H4 (cell line): ENCODE measurements around the gene VWA1. TPM values are rescaled to one million over a fixed set of nuclear protein-coding genes. Genes with fewer than 3 reads are reported as not detected.
A peak's percentile ranks its signal among the peaks of the same experiment; 100 is the strongest.
"Not testable (repeated sequence)": the region's sequence is repeated elsewhere in the genome, so short reads cannot be mapped to it uniquely, and the experiment has no call there.

Experiments
- DNase-seq: peaks from one replicate; pipeline ENCODE4 v3.0.0-alpha.2; 2015; ENCODE audit warnings: low spot score
- total RNA-seq: library from RNA; depleted of rRNA; stranded (reverse); fragments of >200 nt; shearing (Covaris generic); gene quantifications from 2 replicates; pipeline ENCODE4 v1.2.3, GENCODE V29; 2014

The VWA1 gene
- total RNA-seq, 1 experiment from 2014 or later = 0.04 TPM

GRCh38 chr1:1403653-1404052 lies 31.8 kb upstream of the VWA1 start:
- no peak for DNase-seq

- no peak for DNase-seq
These were observed 29.2 kb upstream of the VWA1 start for GRCh38 chr1:1406101-1406820.

- DNase-seq = peak; percentile 93
These were observed 28.5 kb upstream of the VWA1 start, which contains the start of gene MRPL20 for GRCh38 chr1:1406821-1407635. Gene MRPL20, minus strand, starts transcription at chr1:1407293. Its CDS starts 76 bp downstream, at chr1:1407217.

- DNase-seq = no peak
These were observed 27.7 kb upstream of the VWA1 start for GRCh38 chr1:1407636-1408318.

GRCh38 chr1:1410238-1410637 lies 25.3 kb upstream of the VWA1 start:
- DNase-seq = not testable (repeated sequence)

GRCh38 chr1:1411626-1412025 lies 23.9 kb upstream of the VWA1 start:
- no peak for DNase-seq

GRCh38 chr1:1412311-1412902 lies 23.1 kb upstream of the VWA1 start:
- DNase-seq = not testable (repeated sequence)

- DNase-seq = no peak
These were observed 19.7 kb upstream of the VWA1 start for GRCh38 chr1:1415751-1416150.

GRCh38 chr1:1417396-1417795 lies 18.1 kb upstream of the VWA1 start:
- not testable (repeated sequence) for DNase-seq

GRCh38 chr1:1417825-1418463 lies 17.5 kb upstream of the VWA1 start:
- DNase-seq = not testable (repeated sequence)

GRCh38 chr1:1418464-1419362 lies 16.8 kb upstream of the VWA1 start:
- DNase-seq = no peak

GRCh38 chr1:1419363-1419812 lies 16.1 kb upstream of the VWA1 start:
- DNase-seq = no peak

GRCh38 chr1:1419813-1420653 lies 15.5 kb upstream of the VWA1 start:
- DNase-seq = no peak

GRCh38 chr1:1420654-1421141 lies 14.8 kb upstream of the VWA1 start:
- DNase-seq = no peak

- DNase-seq = no peak
These were observed 14.2 kb upstream of the VWA1 start, which contains the start of gene ANKRD65 for GRCh38 chr1:1421147-1421906. Gene ANKRD65, minus strand, starts transcription at chr1:1421276. Its CDS starts 271 bp downstream, at chr1:1421005.

- no peak for DNase-seq
These were observed 13.5 kb upstream of the VWA1 start for GRCh38 chr1:1421907-1422464.

GRCh38 chr1:1422465-1423244 lies 12.8 kb upstream of the VWA1 start:
- DNase-seq = no peak
